A673 (cell line): ENCODE measurements around the gene ZNF550. TPM values are rescaled to one million over a fixed set of nuclear protein-coding genes. Genes with fewer than 3 reads are reported as not detected.
A peak's percentile ranks its signal among the peaks of the same experiment; 100 is the strongest.

ENCODE experiments used
- Bru-seq: library from RNA; stranded (reverse); fragments of 400-500 nt; gene quantifications from one replicate; lab custom pipeline; 2021; lab: Mats Ljungman, UMichigan
- BruChase-seq, 2 experiments: library from RNA; stranded (reverse); fragments of 400-500 nt; gene quantifications; one replicate each; lab custom pipeline; 2021; lab: Mats Ljungman, UMichigan
- BruUV-seq: library from RNA; stranded (reverse); fragments of 400-500 nt; replicated peaks from 2 replicates; lab custom pipeline; 2021; lab: Mats Ljungman, UMichigan
- CTCF ChIA-PET: fragments of 300-600 bp; sonication (Branson Sonifier 250); formaldehyde crosslinking; loops from one replicate; lab custom pipeline; 2022; ENCODE audit warnings: antibody characterized with exemption; lab: Charles Lee
- POLR2A ChIA-PET: fragments of 300-600 bp; sonication (Branson Sonifier 250); formaldehyde crosslinking; loops from one replicate; lab custom pipeline; 2022; ENCODE audit warnings: antibody characterized with exemption; ENCODE audit not compliant: low non-redundant PET; lab: Charles Lee
- DNase-seq: peaks from one replicate; pipeline ENCODE4 v3.0.0-alpha.2; 2015; ENCODE audit warnings: low spot score
- H3K27ac ChIP-seq: fragments of 200-600 bp; sonication (generic); 2 replicates; pipeline ENCODE4 v1.5.1; 2016; ENCODE audit warnings: mixed run types, low read depth, mild to moderate bottlenecking, mixed read lengths, antibody characterized with exemption, low read length; ENCODE audit not compliant: poor library complexity, severe bottlenecking
- H3K27me3 ChIP-seq: fragments of 200-600 bp; sonication (generic); replicated peaks from 2 replicates; pipeline ENCODE4 v1.6.1; 2017; ENCODE audit warnings: mixed run types, low read depth, mild to moderate bottlenecking, mixed read lengths, antibody characterized with exemption, low read length; ENCODE audit not compliant: insufficient read depth, poor library complexity
- H3K36me3 ChIP-seq: fragments of 200-600 bp; sonication (generic); 2 replicates; pipeline ENCODE4 v1.6.1; 2016; ENCODE audit warnings: mixed run types, mild to moderate bottlenecking, mixed read lengths, antibody characterized with exemption, low read length; ENCODE audit not compliant: insufficient read depth, poor library complexity, severe bottlenecking
- H3K4me1 ChIP-seq: fragments of 200-600 bp; sonication (generic); 2 replicates; pipeline ENCODE4 v1.6.1; 2017; ENCODE audit warnings: mixed run types, mild to moderate bottlenecking, mixed read lengths, antibody characterized with exemption, low read length; ENCODE audit not compliant: insufficient read depth, poor library complexity, severe bottlenecking
- H3K4me3 ChIP-seq: fragments of 200-600 bp; sonication (generic); 2 replicates; pipeline ENCODE4 v1.5.1; 2016; ENCODE audit warnings: low read depth, mixed run types, mild to moderate bottlenecking, mixed read lengths, low read length; ENCODE audit not compliant: poor library complexity, severe bottlenecking
- H3K9me3 ChIP-seq: fragments of 200-600 bp; sonication (generic); 2 replicates; pipeline ENCODE4 v1.6.1; 2016; ENCODE audit warnings: mixed run types, low read depth, mild to moderate bottlenecking, mixed read lengths, antibody characterized with exemption, low read length; ENCODE audit not compliant: poor library complexity, severe bottlenecking
- CTCF ChIP-seq: fragments of 300-800, 200-600 bp; sonication (generic); conservative IDR thresholded peaks from 2 replicates; pipeline ENCODE4 v1.5.1; 2017; ENCODE audit warnings: low read depth, mild to moderate bottlenecking, antibody characterized with exemption, low read length, moderate library complexity, mixed read lengths
- EZH2 ChIP-seq: fragments of 200-600 bp; sonication (generic); IDR thresholded peaks from 2 replicates; pipeline ENCODE4 v1.6.1; 2017; ENCODE audit warnings: borderline replicate concordance, low read depth, mild to moderate bottlenecking, mixed read lengths, antibody characterized with exemption, low read length; ENCODE audit not compliant: poor library complexity, severe bottlenecking
- intact Hi-C: fragments of 100-400 bp; cut with micrococcal nuclease; formaldehyde crosslinking; loops from one replicate; pipeline ENCODE4 v1.10.0; 2022; ENCODE audit not compliant: unreplicated experiment
- long read RNA-seq: library from polyadenylated mRNA; stranded (forward); transcript quantifications from one replicate; pipeline ENCODE4 v2.0.0, GENCODE V29; 2022
- total RNA-seq: library from RNA; stranded (reverse); gene quantifications from 2 replicates; pipeline ENCODE4 v1.2.3, GENCODE V29; 2021

ZNF550 gene
- 9.6 and 11.5 TPM in 2 replicates for total RNA-seq
- Bru-seq, nascent RNA = percentile 59 among the genes with signal in this experiment
- BruChase-seq, experiment 1, labeled RNA remaining after a 2-hour chase = percentile 61 among the genes with signal in this experiment
- percentile 50 among the genes with signal in this experiment for BruChase-seq, experiment 2, labeled RNA remaining after a 6-hour chase
- long read RNA-seq, transcript ZNF550-205 (5 exons, 3,376 nt) = major isoform, 8 of 16 reads
- long read RNA-seq, partial matches to known transcripts = 1 of 16 reads
- long read RNA-seq, other reads (novel, unspliced or antisense) = 6 of 16 reads

GRCh38 chr19:57559404-57560025, at the start of gene ZNF550:
Gene ZNF550 (minus strand): TSS chr19:57559863. CDS start chr19:57559682, 181 bp downstream.
- intact Hi-C loops = loop anchor here (10.0 kb wide), 1 partner anchor 595 kb away; the partner anchor contains the start of gene ZNF329
- H3K36me3 ChIP-seq = peaks cover 14% of the 10 kb centered on the region
- H3K27ac ChIP-seq = peak within 1 kb of the TSS; percentile 77
- H3K27me3 ChIP-seq = no peaks in the 10 kb centered on the region
- TF ChIP-seq CTCF (no peak), EZH2 (no peak)
- peak; percentile 92 for DNase-seq
- peak within 1 kb of the TSS; percentile 96 for H3K4me3 ChIP-seq
- POLR2A ChIA-PET = no interaction called here
- peaks cover 37% of the 10 kb centered on the region for H3K9me3 ChIP-seq
- CTCF ChIA-PET = no interaction called here
- H3K4me1 ChIP-seq = no peaks in the 10 kb centered on the region
- TSS peak; percentile 76 for BruUV-seq

- BruUV-seq = no TSS peak
- no peak for DNase-seq
- H3K27ac ChIP-seq = no peak overlapping the region
- no peak overlapping the region for H3K4me3 ChIP-seq
- H3K9me3 ChIP-seq = peaks cover 35% of the 10 kb centered on the region
- intact Hi-C loops = no loop called here
- no peak for TF ChIP-seq CTCF
- no peak for TF ChIP-seq EZH2
- ChIA-PET CTCF (no interaction called here), POLR2A (no interaction called here)
- H3K4me1 ChIP-seq = no peaks in the 10 kb centered on the region
- H3K36me3 ChIP-seq = peaks cover 26% of the 10 kb centered on the region
- no peaks in the 10 kb centered on the region for H3K27me3 ChIP-seq
Measured at GRCh38 chr19:57606931-57607330, 47.3 kb upstream of the ZNF550 start.

GRCh38 chr19:57599761-57600383, 40.2 kb upstream of the ZNF550 start, which contains the start of gene ZNF530:
Gene ZNF530 (plus strand): TSS chr19:57599885. CDS start chr19:57604346, 4,461 bp downstream.
- POLR2A ChIA-PET = no interaction called here
- Histone ChIP-seq H3K27ac (peak within 1 kb of the TSS; percentile 31), H3K9me3 (peaks cover 17% of the 10 kb centered on the region), H3K27me3 (no peaks in the 10 kb centered on the region), H3K36me3 (peaks cover 4% of the 10 kb centered on the region), H3K4me1 (no peaks in the 10 kb centered on the region), H3K4me3 (peak within 1 kb of the TSS; percentile 88)
- no peak for TF ChIP-seq EZH2
- TF ChIP-seq CTCF = no peak
- peak; percentile 95 for DNase-seq
- intact Hi-C loops = no loop called here
- CTCF ChIA-PET = no interaction called here
- BruUV-seq = no TSS peak
